Glomerular endothelial cell (primary cell): ENCODE results near the gene ITPKB. TPM values are rescaled to one million over a fixed set of nuclear protein-coding genes. Genes with fewer than 3 reads are reported as not detected.
"Not testable (repeated sequence)": the region's sequence is repeated elsewhere in the genome, so short reads cannot be mapped to it uniquely, and the experiment has no call there.

Experiments
- DNase-seq: peaks from one replicate; pipeline ENCODE4 v3.0.0-alpha.2; 2011; ENCODE audit warnings: low read depth, low spot score; ENCODE audit errors: extremely low read depth
- total RNA-seq: library from RNA; depleted of rRNA; stranded (reverse); fragments of >200 nt; gene quantifications from 2 replicates; pipeline ENCODE4 v1.2.3, GENCODE V29; 2015

Gene ITPKB
- total RNA-seq, 1 donor from 2014 or later = 140 TPM

DNA sequence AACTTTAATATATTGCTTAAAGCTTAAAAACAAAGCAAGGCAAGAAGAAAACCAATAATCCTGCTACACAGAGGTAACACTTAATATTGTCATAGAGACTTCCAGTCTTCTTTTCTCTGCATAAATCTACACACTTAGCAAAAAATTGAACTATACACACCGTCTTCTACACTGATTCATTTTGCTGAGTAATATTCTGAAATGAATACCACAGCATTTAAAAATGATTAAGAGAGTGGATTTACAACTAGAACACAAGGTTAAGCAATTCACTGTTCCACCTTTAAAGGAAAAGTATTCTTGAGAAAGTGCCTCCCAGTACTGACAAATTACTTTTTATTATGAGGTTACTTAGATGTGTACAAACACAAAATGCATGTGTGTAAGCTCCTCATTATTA is 22.2 kb upstream of the ITPKB start:
- DNase-seq = no peak

DNA sequence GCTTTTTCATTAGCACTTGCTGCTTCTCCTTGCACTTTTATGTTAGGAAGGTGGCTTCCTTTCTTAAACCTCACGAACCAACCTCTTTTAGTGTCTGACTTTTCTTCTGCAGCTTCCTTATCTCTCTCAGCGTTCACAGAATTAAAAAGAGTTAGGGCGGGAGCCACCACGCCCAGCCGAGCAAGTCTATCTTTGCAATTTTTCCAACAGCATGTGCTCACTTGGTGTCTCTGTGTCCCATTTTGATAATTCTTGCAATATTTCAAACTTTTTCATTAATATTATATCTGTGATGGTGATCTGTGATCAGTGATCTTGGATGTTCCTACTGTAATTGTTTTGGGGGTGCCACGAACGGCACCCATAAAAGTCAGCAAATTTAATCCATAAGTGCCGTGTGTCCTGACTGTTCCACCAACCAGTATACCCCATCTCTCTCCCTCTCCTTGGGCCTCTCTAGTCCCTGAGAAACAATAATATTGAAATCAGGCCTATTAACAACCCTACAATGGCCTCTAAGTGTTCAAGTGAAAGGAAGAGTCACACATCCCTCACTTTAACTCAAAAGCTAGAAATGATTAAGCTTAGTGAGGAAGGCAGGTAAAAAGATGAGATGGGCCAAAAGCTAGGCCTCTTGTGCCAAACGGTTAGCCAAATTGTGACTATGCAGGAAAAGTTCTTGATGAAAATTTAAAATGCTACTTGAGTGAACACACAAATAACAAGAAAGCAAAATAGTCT is 15.9 kb upstream of the ITPKB start:
- no peak for DNase-seq

DNA sequence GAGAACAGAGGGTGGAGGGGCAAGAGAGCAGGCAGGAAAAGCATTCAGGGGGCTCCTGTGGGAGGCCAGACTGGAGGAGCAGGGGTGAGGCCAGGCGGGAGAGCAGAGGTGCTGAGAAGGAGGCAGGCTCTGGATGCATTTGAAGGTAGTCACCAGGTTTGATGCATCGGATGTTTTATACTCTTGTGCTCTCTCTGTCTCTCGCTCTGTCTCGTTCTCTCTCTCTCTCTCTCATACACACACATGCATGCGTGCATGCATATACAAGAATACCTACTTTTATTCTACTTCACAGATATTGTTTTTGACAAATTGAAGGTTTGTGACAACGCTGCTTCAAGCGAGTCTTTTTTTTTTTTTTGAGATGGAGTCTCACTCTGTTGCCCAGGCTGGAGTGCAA is 15.0 kb upstream of the ITPKB start:
- DNase-seq = no peak

DNA sequence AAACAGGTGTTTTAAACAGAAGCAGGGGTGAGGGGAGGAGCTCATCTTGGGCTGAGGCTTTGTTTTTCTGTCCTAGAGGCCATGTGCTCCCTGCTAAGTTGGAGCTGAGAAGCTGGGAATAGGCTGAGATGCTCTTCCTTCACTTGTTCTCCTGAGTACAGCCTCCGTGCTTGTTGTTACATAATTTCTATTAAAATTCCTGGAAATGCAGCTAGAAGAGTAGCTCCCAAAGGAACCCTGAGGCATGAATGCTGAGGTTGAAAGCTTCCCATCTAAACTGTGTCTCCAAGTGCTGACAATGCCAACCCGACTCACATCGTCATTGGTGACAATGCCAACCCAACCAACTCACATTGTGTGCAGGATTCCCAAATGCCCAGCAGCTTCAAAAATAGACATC is 12.6 kb upstream of the ITPKB start:
- DNase-seq = no peak

DNA sequence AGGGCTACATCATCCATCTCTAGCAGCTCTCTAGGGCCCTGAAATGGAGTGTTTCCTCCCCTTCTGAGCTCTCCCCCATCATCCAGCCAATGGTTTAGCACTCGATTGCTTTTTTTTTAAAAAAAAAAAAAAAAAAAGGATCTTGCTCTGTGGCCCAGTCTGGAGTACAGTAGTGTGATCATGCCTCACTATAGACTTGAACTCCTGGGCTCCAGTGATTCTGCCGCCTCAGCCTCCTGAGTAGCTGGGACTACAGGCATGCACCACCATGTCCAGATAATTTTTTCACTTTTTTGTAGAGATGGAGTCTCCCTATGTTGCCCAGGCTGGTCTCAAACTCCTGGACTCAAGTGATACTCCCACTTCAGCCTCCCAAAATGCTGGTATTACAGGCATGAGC is 12.1 kb upstream of the ITPKB start:
- DNase-seq = no peak

DNA sequence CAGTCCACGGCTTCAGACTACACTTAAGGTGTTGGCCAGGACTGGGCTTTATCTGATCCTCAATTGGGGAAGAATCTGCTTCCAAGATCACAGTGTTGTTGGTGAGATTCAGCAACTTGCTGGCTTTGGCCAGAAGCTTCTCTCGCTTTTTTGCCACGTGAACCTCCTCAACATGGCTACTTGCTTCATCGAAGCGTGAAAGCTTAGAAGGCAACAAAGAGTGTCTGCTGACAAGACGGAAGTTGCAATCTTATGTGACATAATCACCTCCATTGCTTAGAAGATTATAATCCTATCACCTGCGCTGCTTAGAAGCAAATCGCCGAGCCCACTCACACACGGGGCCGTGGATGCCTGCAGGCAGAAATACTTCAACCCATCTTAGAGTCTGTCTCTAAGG is 10.4 kb upstream of the ITPKB start:
- DNase-seq = no peak

DNA sequence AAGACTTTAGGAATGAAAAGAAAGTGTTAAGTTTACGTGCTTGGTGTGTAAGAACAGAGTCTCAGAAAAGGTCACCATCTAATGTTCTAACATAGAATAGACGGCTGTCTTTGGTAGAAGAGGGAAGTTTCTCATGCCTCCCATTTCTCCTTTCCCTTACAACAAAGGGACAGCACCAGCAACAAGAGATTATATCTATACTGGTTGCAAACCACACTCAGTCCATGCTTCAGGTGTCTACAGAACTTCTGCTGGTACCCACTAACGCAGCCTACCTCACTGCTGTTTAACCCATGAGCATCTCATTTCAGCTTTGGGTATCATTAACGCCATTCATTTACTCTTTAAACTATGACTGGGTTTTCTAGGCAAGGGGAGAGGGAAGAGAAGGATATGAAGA is 9.2 kb upstream of the ITPKB start:
- no peak for DNase-seq

DNA sequence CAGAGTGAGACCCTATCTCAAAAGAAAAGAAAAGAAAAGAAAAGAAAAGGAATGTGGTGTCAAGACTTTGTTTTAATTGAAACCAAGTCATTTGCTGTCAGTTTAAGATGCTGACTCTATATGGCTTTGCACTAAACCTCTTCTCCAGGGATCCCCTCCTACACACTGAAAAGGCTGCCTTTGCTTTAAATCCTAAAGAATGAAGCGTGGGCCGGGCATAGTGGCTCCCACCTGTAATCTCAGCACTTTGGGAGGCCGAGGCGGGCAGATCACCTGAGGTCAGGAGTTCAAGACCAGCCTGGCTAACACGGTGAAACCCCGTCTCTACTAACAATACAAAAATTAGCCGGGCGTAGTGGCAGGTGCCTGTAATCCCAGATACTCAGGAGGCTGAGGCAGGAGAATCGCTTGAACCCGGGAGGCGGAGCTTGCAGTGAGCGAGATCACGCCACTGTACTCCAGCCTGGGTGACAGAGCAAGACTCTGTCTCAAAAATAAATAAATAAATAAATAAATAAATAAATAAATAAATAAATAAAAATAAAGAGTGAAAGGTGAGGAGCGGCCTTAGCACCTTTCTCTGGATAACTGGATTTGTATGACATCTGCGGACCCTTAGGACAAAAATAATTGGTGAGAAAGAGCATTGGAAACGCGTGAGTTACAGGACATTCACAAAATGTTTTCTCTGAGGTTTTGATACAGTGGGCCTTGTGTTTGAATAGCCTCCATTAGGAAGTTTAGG is 8.6 kb upstream of the ITPKB start:
- DNase-seq = not testable (repeated sequence)

DNA sequence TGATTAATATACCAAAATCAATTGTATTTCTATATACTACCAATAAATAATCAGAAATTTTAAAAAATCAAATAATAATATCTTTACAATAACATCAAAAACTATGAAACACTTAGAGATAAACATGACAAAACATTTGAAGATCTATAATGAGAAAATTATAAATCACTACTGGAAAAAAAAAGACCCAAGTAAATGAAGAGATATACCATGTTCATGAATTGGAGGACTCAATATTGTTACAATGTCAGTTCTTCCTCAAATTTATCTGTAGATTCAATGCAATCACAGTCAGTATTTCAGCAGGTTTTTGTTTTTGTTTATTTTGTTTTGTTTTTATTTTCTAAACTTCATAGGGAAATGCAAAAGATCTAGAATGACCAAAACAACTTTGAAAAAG is 4.2 kb upstream of the ITPKB start:
- DNase-seq = no peak

DNA sequence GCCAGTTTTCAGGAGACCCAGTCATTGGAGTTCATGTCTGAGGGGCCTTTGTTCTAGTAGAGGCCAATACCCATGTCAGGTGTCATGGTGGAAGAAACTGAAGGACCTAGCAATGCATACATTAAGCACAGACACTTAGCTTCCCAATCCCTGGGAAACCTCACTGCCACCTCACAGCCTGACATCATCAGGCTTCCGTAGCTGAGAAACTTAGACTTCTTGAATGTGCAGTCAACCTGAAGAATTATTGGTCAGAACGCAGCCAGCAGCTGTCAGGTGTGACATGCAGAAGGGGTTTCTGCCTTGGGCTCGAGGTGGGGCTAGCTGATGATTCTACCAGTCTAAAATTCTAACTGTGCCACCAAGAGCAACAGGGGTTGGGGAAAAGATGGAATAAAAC is 1.9 kb upstream of the ITPKB start:
- DNase-seq = no peak

DNA sequence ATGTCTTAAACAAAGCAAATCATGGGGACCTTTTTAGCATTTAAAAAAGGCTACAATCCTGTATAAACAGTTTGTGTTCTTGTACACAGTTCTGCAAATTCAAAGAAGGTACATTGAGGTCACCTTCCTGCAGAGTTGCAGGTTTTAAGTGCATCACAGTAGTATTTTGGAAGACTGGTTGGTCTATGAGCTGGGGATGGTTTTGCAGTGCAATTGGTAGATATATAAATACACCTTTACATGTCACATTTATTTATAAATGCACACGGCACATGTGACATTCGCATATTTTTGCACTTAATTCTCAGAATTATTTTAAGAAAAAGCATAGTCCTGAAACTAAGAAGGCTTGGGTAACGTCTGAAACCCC is 599 bp upstream of the ITPKB start:
- DNase-seq = no peak

DNA sequence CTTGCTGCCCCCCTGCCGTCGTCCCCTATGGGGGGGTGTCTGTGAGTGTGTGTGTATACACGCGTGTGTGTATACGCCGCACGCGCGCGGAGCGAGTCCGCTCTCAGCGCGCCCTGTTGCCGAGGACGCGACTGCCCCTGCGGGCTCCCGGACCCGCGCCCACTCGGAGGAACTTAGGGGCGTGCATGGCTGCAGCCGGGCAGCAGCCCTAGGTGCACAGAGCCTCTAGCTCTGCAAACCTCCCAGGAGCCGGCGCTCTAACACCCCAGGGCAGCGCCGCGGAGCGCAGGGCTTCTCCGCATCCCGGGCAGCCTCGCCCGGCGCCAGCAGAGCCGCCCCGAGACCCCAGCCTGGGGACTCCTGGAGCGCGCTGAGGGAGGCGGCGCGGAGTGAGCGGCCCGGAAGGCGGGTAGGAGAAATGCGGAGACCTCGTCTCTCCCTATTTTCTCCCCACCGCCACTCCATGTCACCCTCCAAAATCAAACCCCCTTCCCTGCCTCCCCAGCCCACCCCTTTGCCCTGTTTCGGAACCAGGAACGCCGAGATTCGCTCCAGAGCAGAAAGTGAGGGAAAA is 574 bp downstream of the ITPKB start:
- no peak for DNase-seq

DNA sequence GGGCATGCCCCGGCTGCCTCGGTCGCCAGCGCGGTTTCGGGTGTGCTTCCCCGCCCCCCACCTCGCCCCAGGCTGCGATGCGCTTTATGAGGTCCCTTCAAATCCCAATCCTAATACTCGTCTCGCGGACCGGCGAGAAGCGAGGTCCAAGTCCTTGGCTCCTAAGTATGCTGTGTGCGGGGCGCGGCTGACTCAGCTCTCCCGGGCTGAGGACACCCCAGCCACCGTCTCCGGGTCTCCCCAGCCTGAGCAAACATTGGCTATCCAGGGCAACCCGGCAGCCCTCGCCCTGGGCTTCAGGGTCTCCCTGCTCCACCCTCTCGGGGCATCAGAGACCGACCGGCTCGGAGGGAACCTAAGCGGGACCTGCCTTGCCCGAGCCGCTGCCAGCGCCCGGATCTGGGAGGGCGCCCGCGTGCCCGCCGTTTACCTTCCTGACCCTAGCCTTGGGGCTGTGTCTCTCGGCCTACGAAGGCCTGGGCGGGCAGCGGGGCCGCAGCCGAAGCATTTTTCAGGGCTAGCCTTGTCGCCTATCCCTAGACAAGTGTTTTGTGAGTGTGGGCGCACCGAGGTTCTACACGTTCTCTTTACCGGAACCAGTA is 1.2 kb downstream of the ITPKB start:
- DNase-seq = no peak

DNA sequence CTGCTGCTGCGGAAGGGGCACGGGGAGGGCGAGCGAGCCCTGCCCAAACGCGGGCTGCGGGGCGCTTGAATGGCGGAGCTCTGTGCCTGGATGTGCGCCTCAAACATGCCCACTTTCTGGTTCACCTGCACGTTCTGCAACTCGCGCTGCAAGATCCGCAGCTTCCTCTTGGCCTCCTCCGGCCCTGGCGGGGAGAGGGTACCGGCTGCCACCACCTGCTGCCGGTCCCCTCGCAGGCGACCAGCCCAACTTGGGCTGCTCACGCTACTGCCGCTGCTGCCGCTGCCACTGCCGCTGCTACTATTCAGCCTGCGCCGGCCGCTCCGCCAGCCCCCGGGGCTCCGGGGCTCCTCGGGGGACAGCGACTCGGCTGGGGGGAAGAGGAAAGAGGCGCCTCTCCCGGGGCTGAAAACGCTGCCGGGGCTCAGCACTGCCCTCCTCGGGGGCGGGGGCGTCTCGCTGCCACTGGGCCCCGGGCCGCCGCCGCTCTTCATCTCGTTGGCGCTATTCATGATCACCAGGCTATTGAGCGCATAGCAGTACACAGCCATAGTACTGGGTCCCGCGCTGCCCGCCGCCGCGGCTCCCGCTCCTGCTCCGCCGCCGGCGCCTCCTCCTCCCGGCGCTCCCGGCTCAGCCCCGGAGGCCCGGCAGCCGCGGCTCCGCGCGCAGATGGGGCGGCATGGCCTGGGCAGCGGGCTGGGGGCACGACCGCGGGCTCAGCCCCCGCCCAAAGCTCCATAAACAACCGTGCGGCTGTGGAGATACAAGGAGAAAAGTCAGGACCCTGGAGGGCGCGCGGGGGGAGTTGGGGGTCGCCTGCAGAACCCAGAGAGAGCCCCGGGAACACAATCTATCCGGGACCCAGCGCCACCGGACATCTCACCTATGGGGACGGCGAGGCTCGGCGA is 1.9 kb downstream of the ITPKB start:
- no peak for DNase-seq

DNA sequence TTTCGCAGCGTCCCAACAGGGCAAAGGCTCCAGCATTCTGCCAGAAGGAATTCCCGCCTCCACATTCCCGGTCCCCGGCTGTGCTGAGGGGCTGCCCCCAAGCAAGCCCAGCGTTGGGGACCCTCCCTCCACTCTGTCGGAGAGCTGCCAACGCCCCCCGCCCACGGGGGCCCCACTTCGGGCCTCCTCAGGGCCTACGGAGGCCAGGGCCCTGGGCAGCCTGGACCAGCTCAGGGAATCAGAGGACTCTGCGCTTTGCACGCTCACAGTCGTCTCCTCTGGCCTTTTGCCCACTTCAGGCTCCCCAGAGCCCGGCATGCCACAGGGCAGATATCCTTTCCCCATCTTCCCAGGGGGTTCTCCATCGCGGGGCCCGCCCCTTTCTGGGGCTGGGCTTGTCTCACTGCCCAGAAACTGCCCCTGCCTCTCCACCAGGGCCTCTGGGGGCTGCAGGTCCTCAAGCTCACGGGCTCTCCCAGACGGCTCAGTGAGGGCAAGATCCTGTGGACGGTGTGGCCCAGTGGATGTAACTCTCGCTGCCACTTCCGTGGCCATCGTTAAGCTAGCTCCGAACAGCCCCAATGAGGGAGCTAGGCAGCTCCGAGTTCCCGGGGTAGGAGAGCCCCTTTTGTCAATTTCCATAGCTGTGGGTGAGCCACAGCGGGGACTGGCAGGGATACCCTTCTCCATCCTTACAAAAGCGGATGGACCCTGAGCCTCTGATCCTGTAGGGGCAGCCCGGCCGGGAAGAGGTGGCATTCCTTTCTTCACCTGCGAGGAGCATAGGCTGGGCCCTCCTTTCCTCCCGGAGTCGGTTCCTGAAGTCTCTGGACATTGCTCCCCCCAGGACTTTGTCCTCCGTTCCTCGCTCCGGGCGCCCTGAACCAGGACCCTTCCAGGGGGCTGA is 2.8 kb downstream of the ITPKB start:
- DNase-seq = no peak

DNA sequence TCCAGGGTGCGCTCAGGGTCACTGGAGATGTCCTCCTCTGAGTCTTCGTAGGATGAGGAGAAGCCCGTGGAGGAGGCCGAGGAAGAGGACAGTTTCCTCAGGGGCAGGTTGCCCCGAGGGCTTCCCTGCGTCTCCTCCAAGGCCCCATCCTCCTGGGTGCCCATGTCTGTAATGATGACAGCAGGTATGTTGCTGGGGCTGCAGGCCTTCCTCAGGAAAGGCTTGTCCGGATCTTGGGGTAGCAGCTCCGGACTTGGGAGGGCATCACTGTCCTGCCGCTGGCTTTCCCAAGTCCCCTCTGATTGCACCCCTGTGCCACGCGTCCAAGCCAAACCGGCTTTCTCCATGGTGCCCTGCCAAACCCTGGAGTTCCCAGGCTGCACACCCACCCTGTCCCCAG is 3.5 kb downstream of the ITPKB start:
- no peak for DNase-seq

DNA sequence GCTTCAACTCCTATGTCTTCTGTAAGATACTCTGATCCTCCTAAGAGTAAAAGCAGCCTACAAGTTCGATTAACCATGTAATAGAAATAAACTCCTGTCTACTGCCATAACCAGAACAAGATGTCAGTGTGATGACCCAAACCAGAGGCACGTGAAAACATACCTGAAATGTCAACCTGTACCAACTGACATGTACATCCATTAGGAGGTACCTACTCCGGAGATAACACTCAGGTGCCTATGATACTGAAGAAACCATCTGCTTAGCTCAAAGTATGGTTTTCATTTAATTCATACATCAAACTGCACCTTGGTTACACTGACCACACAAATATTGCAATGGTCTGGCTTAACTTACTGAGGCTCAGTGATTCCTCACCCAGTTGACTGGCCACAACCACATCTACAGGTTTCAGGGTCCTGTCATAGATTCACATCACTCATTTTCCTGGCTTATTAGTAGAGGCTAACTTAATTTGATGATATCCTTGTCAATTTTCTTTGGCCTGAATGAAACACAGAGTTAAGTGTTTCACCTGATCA is 4.4 kb downstream of the ITPKB start:
- DNase-seq = no peak

DNA sequence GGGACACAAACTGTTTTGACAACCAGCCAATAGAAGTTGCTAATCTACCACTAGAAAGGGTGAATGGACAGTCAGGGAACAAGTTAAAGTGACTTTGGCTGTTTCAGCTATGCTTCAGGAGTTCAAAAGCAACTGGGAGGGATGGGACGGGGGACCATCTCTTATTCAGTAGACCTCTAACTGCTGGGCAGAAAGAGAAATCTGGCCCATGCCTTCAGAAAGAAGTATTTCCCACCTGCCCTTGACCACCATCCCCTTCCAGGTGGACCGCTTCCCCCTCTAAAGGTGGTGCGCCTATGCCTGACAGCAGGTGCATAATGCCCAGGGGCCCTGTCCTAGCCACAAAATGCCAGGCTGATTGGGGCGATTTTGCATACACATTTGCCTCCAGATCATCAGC is 5.2 kb downstream of the ITPKB start:
- no peak for DNase-seq

DNA sequence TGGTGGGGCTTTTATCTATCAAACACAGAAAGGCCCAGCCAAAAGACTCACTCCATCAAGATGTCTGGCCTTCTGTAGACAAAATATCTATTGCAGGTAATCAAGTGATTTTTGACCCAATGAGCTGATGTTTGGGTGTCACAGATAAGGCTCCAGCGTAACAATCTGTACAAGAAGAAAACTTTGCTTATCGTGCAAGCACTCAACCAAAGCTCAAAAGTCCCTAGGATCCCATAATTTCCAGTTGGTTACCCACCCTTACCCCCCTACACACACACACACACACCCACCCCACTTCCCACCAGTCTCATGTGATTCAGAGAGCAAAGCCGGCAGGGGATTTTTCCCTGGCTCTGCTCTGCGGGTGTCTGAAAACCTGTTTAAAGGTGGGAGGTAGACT is 5.8 kb downstream of the ITPKB start:
- no peak for DNase-seq
